GM12801 (cell line): Measurements from ENCODE around the gene ATP23.

Experiments
- CTCF ChIP-seq: IDR thresholded peaks from one replicate; pipeline ENCODE4 v1.5.1; 2011; ENCODE audit warnings: control low read depth; ENCODE audit not compliant: insufficient read length; ENCODE audit errors: extremely low read depth

ATP23 gene

GRCh38 chr12:57896434-57897201, 44.7 kb upstream of the ATP23 start:
- TF ChIP-seq CTCF, result no peak

GRCh38 chr12:57897286-57897974, 43.9 kb upstream of the ATP23 start:
- TF ChIP-seq CTCF, result no peak

GRCh38 chr12:57898308-57898970, 42.9 kb upstream of the ATP23 start:
- no peak for TF ChIP-seq CTCF

- no peak for TF ChIP-seq CTCF
These were observed 42.2 kb upstream of the ATP23 start for GRCh38 chr12:57899010-57899662.

- TF ChIP-seq CTCF, result no peak
These were observed 38.8 kb upstream of the ATP23 start for GRCh38 chr12:57902478-57902969.

- no peak for TF ChIP-seq CTCF
These were observed 36.9 kb upstream of the ATP23 start for GRCh38 chr12:57904426-57904825.
